ENCODE results near the gene FBXO28.

GRCh38 chr1:224133741-224134299 lies 19.9 kb downstream of the FBXO28 start:
- TF ChIP-seq CTCF (conservative IDR thresholded peaks at IDR 0.05; ENCODE audit: low read depth, low read length) (no peak), EZH2 (IDR thresholded peaks at IDR 0.05; ENCODE audit: borderline replicate concordance, low read depth, low read length, poor library complexity, severe bottlenecking) (no peak)
